NCI-H1092 treated with DMSO at 0.1 percent for 48 hours (cell line): ENCODE results near the gene VPS50.
"Not testable (repeated sequence)": the region's sequence is repeated elsewhere in the genome, so short reads cannot be mapped to it uniquely, and the experiment has no call there.

ENCODE experiments used
- DNase-seq: peaks from one replicate; lab custom pipeline; 2025; lab: John Stamatoyannopoulos, UW

The VPS50 gene

DNA sequence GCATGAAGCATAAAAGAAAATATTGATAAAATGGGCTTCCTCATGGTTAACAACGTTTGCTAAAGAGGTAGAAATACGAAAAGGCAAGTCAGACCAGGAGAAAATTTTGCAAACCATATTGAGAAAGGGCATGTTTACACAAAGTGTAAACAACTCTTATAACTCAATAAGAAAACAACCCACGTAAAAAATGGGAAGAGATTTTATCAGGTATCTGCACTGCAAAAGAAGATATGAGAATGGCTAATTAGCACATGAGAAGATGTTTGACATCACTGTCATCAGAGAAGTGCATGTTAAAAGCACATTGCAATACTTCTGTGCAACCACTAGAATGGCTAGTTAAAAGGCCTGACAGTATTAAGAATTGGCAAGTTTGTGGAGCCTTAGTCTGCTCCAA lies 99.5 kb downstream of the VPS50 start:
- no peak for DNase-seq

DNA sequence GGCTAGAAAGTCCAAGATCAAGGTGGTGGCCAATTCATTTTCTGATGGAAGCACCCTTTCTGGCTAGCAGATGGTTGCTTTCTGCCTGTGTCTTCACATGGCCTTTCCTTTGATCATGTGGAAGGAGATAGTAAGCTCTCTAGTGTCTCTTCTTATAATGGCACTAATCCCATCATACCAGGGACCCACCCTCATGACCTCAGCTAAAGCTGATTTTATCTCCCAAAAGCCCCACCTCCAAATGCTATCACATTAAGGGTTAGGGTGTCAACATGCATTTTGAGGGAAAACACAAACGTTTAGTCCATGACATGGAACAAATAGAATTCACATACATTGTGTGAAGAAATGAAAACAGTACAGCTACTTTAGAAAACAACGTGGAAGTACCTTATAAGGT lies 100.0 kb downstream of the VPS50 start:
- DNase-seq: no peak

DNA sequence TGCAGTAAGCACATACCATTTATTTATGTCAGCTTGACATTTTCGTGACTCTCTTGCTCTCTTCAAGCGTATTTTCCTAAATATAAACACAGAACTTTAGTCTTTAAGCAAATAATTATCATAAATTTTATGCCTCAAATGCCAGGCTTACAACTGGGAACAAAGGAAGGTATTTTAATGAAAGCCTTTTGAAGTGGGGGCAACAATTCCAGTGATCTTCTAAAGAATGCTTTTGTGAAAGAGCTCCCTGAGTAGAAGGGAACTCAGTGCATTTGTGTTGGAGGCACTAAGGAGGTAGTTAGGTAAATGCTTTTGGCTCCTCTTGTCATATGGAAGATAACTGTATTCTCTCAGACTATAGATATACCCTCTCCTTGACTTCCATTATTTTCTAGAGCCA lies 104.9 kb downstream of the VPS50 start:
- no peak for DNase-seq

DNA sequence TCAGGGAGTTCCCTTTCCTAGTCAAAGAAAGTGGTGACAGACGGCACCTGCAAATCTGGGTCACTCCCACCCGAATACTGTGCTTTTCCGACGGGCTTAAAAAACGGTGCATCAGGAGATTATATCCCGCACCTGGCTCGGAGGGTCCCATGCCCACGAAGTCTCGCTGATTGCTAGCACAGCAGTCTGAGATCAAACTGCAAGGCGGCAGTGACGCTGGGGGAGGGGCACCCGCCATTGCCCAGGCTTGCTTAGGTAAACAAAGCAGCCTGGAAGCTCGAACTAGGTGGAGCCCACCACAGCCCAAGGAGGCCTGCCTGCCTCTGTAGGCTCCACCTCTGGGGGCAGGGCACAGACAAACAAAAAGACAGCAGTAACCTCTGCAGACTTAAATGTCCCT lies 110.0 kb downstream of the VPS50 start:
- DNase-seq: not testable (repeated sequence)

DNA sequence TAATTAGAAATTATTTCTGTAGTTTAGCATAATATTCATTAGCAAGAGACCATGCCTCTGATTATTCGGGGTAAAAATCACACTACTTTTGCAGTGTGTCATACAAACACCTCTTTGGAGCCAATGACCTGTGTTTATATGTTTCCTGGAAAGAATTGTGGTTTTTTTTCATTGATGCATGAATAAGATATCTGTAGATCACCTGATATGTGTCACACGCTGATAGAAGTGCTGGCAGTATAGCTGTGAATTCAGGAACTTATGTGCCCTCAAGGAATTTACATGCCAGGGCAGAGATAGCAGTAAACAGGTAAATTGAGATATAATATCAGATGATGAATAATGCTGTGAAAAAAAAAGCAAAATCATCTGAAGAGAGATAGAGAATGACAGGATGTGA lies 118.2 kb downstream of the VPS50 start:
- no peak for DNase-seq

DNA sequence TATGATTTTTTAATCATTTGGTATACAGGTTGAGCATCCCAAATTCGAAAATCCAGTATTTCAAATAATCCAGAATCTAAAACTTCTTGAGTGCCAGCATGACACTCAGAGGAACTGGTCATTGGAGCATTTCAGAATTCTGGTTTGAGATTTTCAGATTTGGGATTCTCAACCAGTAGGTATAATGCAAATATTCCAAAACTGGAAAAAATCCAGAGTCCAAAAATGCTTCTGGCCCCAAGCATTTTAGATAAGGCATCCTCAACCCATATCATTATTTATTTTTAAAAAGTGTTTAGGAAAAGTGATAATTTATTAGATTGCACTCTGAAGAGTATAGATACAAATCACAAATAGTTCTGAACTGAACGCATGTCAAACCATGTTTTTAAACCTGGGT lies 120.7 kb downstream of the VPS50 start:
- DNase-seq: no peak

DNA sequence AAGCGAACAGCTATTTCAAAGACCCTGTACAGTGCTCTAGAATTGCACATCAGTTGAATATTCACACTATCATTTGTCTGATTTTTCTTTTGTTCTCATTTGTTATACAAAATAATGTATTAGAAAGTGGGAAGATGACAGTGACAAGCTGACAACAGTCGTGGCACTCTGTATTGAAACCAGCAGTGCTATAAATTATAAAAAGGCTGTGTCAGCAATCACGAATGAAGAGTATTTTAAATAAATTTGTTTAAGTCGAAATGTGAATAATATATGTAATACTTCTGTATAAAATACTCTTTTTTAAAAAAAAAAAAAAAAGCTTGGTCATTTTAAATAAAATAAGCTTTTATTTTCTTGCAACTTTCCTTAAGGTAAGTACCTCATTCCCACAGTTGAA lies 122.6 kb downstream of the VPS50 start:
- no peak for DNase-seq

DNA sequence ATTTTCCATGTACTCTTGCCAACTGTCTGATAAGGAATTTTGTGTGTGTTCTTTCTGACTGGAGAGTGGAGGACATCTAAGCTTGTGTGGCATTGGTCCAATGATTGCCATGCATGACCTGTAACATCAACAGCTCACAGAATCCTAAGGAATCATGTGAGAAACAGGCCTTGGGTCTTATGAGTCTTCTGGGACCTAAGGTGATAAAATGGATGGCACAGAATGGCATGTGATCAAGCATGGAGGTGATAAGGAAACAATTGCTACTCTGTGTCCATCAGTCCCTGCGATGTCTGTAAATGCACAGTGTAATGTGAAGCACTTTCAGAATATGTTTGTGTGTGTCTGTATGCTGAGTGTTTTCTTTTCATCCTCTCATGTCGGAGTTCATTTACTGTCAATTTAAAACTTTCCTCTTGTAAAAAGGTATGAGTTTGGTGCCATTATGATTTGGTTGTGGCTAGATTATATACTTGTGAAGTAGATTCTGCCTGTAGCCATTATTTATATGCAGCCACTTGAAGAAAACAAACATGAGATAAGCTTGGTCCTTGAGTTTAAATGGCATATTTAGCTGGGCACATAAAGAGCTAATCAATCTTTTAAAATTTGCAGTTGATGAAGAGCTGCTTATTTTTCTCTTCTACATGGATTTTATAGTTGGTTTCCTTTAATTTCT lies 127.5 kb downstream of the VPS50 start:
- DNase-seq: peak; percentile 48

DNA sequence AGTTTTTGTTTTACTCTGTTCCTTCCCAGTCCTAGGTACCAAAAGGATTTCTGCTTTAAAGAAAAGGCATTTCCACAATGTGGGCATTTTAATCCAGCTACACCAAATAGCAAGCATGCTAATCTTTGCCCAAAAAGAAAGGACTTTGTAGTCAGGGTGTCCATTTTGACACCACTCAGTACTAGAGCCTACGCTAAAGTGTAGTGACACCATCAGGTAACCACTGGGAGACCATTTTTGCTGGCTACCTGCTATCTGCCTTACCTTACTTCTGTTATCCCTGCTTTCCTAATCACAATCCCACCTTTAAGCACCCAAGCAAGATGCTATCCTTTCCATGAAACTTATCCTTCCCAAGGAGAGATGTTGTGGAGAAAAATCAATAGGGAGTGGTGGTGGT lies 129.7 kb downstream of the VPS50 start:
- no peak for DNase-seq

DNA sequence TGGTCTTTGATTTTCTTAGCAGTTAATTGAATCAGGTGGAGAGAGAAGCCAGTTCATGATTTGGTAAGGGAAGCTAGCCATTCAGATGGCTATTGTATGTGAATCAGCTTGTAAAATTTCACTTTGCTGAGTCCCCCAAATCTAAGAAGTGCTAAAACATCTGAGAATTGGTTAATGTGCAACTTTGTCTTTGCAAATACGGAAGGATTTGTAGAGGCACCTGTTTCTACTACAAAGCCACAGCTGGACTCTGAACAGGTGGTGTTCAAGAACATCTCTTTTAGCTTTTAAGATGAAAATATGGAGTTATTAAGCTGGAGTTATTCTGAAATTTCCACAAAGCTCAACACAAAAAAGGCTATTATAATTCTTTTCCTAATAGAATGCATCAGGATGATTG lies 132.6 kb downstream of the VPS50 start:
- no peak for DNase-seq

DNA sequence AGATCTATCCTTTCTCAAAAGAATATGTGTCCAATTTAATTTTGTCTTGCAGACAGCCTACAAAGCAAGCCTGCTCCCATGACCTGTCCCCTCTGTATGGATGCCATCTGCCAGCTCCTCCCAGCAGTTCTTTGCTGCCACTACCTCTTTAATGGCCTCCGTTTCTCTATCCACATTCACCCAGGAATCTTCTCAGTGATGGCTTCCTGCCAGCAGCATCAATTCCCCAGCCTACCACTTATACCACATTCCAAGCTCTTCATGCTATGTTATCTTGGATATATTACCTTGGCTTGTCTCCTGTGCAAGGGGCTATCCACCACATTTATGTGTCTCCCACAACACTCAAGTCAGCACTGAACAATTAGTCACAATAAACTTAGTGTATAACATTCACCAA lies 133.2 kb downstream of the VPS50 start:
- DNase-seq: no peak

DNA sequence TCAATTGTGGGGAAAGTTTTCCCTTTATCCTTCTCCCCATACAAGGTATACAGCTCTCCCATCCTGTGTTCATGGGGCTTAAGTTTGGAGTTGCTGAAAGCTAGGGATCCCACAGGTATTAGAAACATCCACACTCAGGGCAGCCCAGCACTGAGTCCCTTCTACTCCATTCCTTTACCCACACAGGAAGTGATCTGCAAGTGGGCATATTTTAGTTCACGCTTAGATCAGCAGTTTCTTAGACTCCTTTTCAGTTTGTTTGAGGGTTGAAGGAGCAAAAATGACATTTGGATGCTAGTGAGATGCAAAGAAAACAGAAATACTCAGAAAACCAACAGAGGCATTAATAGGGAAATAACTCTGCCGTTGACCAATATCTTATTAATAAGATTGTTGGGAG lies 134.7 kb downstream of the VPS50 start:
- DNase-seq: no peak

DNA sequence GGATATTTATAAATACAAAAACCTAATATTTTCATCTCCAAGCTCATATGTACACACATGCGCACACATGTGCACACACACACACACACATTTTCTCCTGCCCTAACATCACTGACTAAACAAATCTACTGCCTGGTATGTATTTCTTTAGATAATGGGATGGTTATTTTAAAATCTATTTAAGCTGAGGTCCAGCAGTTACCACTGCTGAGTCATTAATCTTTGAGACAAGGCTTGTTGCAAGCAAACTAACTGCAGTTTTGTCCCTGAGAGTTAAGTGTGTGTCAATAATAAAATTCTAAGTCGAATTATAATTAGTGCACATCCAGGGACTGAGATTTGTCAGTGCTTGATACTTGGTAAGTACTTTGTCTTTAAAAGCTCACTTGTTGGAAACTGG lies 135.1 kb downstream of the VPS50 start:
- DNase-seq: no peak

DNA sequence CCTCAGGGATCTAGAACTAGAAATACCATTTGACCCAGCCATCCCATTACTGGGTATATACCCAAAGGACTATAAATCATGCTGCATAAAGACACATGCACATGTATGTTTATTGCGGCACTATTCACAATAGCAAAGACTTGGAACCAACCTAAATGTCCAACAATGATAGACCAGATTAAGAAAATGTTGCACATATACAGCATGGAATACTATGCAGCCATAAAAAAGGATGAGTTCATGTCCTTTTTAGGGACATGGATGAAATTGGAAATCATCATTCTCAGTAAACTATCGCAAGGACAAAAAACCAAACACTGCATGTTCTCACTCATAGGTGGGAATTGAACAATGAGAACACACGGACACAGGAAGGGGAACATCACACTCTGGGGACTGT lies 138.8 kb downstream of the VPS50 start:
- DNase-seq: not testable (repeated sequence)

DNA sequence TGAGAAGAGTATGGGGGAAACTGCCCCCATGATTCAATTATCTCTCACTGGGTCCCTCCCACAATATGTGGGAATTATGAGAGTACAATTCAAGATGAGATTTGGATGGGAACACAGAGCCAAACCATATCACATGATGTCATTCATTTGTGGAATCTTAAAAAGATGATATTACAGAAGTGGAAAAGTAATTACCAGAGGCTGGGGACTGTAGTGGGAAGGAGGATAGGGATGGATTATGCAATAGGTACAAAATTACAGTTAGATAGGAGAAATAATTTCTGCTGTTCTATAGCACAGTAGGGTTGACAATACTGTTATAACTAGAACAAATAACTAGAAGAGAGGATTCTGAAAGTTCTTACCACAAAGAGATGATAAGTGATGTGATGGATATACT lies 141.4 kb downstream of the VPS50 start:
- DNase-seq: no peak

DNA sequence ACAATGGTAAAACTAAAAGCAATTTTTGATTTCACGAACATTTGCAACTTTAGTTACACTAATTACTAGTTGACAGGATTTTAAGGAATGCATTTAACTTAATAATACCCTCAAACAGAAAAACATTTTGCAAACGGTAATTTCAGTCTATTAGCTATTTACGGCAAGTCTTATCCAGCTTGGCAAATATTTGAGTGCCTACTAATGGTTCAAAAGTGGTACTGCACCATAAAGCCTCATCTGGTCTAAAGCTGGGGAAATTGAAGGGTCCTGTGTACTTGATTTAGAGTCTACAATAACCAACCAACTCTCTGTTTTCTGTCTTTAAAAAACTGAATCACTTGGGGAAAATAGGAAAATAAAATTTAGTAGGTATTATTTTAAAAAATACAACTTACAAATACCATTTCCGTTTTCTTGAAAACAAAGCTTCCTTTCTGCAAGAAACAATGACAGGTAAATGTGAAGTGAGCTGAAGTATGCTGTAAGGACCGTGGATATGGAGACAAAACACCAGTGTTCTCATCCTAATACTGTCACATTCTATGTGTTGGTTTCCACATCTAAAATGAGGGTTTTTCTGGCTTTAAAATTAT lies 142.3 kb downstream of the VPS50 start:
- DNase-seq: peak; percentile 57

DNA sequence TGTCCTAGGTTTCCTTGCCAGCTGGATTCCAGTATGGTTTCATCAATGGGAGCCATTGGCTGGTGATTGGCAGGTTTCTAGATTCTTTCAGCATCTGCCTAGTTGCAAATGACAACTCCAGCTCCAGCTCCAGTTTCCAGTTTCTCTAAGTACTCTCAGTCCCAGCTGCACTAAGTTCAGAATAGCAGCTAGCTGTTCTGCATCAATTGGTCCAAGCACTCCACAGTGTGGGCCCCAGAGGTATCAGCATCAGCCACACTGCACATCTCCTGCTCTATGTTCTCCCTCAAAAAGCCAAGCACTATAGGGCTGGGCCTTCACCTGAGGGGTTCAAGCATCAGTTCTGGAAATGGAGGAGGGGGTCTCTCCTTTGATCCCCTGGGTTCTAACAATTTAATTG lies 143.4 kb downstream of the VPS50 start:
- no peak for DNase-seq

DNA sequence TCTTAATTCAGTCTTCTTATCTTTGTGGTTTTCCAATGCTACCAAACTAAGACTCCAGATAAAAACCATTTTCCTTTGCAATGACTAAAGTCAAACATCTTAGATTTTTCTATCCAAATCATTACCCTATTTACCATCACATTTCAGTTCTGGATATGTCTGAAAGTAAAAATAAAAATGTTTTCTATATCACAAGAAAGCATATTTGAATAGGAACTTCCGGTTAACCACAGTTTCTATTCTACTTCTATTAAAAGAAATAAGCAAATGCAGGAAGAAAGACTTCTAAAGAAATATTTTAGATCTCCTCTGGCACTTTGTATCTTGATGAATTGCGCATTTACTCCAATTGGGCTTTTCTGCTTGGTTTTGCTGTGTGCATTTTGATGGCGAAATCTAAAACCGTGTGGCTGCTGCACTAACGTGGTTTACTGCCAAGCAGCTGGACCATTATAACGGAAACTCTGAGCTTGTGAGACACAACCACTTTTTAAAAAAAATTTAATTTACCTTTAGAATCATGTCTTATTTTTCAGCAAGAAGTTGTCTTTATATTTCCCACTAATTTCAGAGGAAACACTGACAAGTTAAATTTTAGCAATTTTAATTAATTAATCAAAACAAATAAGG lies 146.1 kb downstream of the VPS50 start:
- DNase-seq: no peak

DNA sequence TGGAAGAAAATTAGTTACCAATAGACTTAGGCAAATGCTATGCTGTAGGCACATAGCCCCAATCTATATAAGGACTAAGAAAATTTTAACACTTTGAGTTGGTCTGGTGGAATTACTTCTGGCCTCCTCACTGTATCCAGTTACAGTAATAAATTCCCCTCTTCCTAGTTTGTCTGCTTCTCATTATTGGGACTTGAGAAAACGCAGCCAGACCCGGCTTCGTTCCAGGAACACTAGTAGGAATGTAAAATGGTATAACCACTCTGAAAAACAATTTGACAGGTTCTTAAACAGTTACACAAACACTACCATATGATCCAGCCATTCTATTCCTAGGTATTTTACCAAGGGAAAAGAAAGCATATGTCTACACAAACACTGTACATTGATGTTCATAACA lies 150.2 kb downstream of the VPS50 start:
- no peak for DNase-seq

DNA sequence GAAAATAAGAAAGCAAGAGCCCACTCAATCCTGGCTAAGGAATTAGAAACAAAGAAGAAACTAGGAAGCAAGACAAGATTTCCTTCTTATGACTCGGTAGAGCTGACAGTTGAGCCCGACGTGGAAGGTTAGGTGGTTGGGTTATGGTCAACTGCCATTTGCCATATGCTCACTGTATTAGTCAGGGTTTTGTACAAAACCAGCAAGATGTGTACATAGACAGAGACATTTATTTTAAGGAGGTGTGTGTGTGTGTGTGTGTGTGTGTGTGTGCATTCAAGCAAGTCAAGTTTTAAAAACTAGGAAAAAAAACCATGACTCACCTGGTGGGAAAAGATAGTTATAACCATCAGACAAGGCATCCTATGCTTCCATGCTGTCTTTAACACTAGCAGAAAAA lies 158.5 kb downstream of the VPS50 start:
- DNase-seq: no peak

DNA sequence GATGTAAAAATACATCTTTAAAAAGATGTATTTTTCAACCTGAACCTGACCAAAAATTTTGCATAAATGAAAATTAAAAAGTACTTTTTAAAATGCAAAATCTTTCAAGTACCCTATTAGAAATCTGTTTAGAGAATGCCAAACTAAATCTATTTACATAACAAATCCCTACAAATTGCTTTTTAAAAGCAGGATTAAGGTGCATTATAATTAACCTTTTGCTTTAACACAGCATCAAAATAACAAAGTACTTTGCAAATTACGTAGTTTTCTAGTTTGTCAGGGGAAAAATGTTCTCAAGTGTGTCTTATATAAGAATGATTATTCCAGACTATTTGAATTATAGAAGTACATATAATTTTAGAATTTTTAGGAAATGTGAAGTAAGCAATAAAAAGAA lies 160.8 kb downstream of the VPS50 start:
- no peak for DNase-seq

DNA sequence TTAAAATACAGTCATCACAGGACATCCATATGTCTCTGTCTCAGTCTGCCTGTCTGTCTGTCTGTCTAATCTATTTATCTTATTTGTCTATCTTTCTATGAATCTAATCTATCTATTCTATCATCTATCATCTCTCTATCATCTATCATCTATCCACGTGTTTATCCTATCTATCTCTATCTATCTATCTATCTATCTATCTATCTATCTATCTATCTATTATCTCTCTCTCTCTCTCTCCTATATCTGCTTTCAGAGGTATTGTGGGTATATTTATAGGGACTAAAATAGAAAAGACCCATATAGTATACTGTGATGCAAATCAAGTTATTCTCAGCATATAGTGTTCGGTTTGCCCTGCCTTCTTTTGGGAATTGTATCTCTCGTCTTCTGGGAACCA lies 167.5 kb downstream of the VPS50 start:
- no peak for DNase-seq

DNA sequence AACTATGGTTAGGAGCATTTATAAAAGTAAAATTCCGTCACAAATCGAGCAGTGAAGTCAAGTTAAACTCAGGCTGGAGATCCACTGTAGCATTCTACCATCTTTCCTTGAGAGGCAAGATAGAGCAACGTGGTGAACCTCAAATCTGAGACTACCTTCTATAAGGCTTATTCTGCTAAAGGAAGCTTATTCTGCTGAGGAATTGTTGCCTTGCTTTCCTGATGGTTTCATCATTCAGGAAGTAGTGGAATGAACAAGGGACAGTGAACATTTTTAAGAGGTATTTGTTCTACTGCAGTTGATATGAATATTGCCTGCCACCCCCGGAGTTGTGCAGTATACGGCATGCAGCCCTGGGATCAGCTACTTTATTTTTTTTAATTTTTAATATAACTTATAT lies 170.8 kb downstream of the VPS50 start:
- no peak for DNase-seq

DNA sequence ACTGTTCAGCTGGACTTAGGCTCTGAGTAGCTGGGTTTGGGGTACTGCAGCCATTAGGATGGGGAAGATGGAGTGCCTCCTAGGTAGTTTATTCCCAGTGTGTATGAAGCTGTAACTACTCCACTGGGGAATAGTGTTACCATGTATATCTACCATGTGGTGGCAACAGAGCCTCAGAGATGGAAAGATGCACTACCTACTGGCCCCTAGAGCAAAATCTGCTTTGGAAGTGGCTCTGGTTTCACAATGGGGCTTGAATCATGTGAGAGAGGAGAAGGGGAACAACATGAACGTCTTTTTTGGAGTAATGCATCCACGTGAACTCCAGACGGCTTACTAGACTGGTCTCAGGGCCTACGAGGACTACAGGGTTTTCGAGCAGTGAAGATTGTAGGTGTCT lies 175.1 kb downstream of the VPS50 start:
- no peak for DNase-seq
